HCT116 (cell line): ENCODE measurements around the gene DNAJC8. TPM values are rescaled to one million over a fixed set of nuclear protein-coding genes. Genes with fewer than 3 reads are reported as not detected.

Experiments
- ATAC-seq: fragments of 200-7000 bp; cut with Tn5 transposase; 2 replicates; pipeline ENCODE4 v1.9.1; 2020; ENCODE audit warnings: mild to moderate bottlenecking, moderate library complexity
- BruUV-seq: library from RNA; stranded (reverse); fragments of 400-500 nt; replicated peaks from 2 replicates; lab custom pipeline; 2021; lab: Mats Ljungman, UMichigan
- CTCF ChIA-PET: fragments of 300-600 bp; sonication (Branson Sonifier 250); formaldehyde crosslinking; loops from one replicate; lab custom pipeline; 2021; ENCODE audit warnings: antibody characterized with exemption; lab: Charles Lee
- POLR2A ChIA-PET: fragments of 300-600, 350-600 bp; sonication (Branson Sonifier 250); formaldehyde crosslinking; loops from one replicate; lab custom pipeline; 2021; ENCODE audit warnings: antibody characterized with exemption; lab: Charles Lee
- RAD21 ChIA-PET, 2 experiments: fragments of 300-600 bp; sonication (Branson Sonifier 250); formaldehyde crosslinking; loops; one replicate each; lab custom pipeline; 2023; ENCODE audit warnings: low total read pairs in 2 of 2; ENCODE audit not compliant: uncharacterized antibody in 2 of 2, unreplicated experiment in 2 of 2, low non-redundant PET in 1 of 2; lab: Charles Lee
- DNase-seq: peaks from one replicate; pipeline ENCODE4 v3.0.0-alpha.2; 2010; ENCODE audit warnings: low read depth, low spot score
- H2AFZ ChIP-seq: fragments of 200-600 bp; shearing (Covaris generic), sonication (generic); 2 replicates; pipeline ENCODE4 v1.6.1; 2017; ENCODE audit warnings: low read depth, mixed run types, mixed read lengths, antibody characterized with exemption, low read length; ENCODE audit not compliant: poor library complexity, severe bottlenecking
- H3K27ac ChIP-seq: 2 replicates; pipeline ENCODE4 v1.5.1; 2012; ENCODE audit warnings: low read depth, low read length
- H3K27me3 ChIP-seq: fragments of 200-600 bp; sonication (generic); 2 replicates; pipeline ENCODE4 v1.6.1; 2016; ENCODE audit warnings: mixed run types, low read length, mixed read lengths; ENCODE audit not compliant: insufficient read depth
- H3K36me3 ChIP-seq, 2 experiments: fragments of 200-500 bp in 1 of 2; fragments of 200-600 bp in 1 of 2; sonication (Bioruptor generic) in 1 of 2; sonication (generic) in 1 of 2; 2 replicates each; pipeline versions ENCODE4 v1.5.1 to v1.6.1; 2014 to 2016; ENCODE audit warnings: low read length in 2 of 2, inconsistent platforms in 1 of 2, mixed read lengths in 1 of 2, mixed run types in 1 of 2; ENCODE audit not compliant: insufficient read depth in 2 of 2, control insufficient read depth in 1 of 2
- H3K4me1 ChIP-seq, 2 experiments: fragments of 200-600 bp in 1 of 2; sonication (generic) in 1 of 2; 2 replicates each; pipeline versions ENCODE4 v1.5.1 to v1.6.1; 2012 to 2017; ENCODE audit warnings: low read length in 2 of 2, inconsistent platforms in 1 of 2, mild to moderate bottlenecking in 1 of 2, mixed read lengths in 1 of 2, mixed run types in 1 of 2, moderate library complexity in 1 of 2; ENCODE audit not compliant: insufficient read depth in 2 of 2, control insufficient read depth in 1 of 2
- H3K4me2 ChIP-seq: fragments of 200-600 bp; sonication (generic); 2 replicates; pipeline ENCODE4 v1.6.1; 2017; ENCODE audit warnings: mixed run types, low read length, mixed read lengths
- H3K4me3 ChIP-seq, 2 experiments: fragments of 200-600 bp in 1 of 2; sonication (generic) in 1 of 2; replicated peaks in 1 of 2; 2 replicates each; pipeline ENCODE4 v1.5.1; 2011 to 2016; ENCODE audit warnings: low read length in 2 of 2, control low read depth in 1 of 2, low read depth in 1 of 2, mild to moderate bottlenecking in 1 of 2, mixed read lengths in 1 of 2, mixed run types in 1 of 2
- H3K79me2 ChIP-seq: fragments of 200-600 bp; sonication (generic); 2 replicates; pipeline ENCODE4 v1.6.1; 2017; ENCODE audit warnings: mild to moderate bottlenecking, mixed run types, low read length, moderate library complexity, mixed read lengths; ENCODE audit not compliant: insufficient read depth
- H3K9ac ChIP-seq: fragments of 200-600 bp; sonication (generic); 2 replicates; pipeline ENCODE4 v1.6.1; 2016; ENCODE audit warnings: low read length, mixed read lengths
- H3K9me2 ChIP-seq: fragments of 200-600 bp; sonication (generic), shearing (Covaris generic); 2 replicates; pipeline ENCODE4 v1.6.1; 2017; ENCODE audit warnings: mixed run types, mild to moderate bottlenecking, moderate library complexity; ENCODE audit not compliant: insufficient read depth
- H3K9me3 ChIP-seq, 2 experiments: fragments of 200-500 bp in 1 of 2; fragments of 200-600 bp in 1 of 2; sonication (Bioruptor generic) in 1 of 2; sonication (generic) in 1 of 2; 2 replicates each; pipeline ENCODE4 v1.6.1; 2014 to 2017; ENCODE audit warnings: low read length in 2 of 2, mixed read lengths in 2 of 2, inconsistent platforms in 1 of 2, low read depth in 1 of 2, mild to moderate bottlenecking in 1 of 2, mixed run types in 1 of 2, moderate library complexity in 1 of 2; ENCODE audit not compliant: control insufficient read depth in 1 of 2, insufficient read depth in 1 of 2
- H4K20me1 ChIP-seq: fragments of 200-600 bp; sonication (generic), shearing (Covaris generic); 2 replicates; pipeline ENCODE4 v1.6.1; 2017; ENCODE audit warnings: mixed run types, mild to moderate bottlenecking, moderate library complexity; ENCODE audit not compliant: insufficient read depth
- CBX3 ChIP-seq: IDR thresholded peaks from 2 replicates; pipeline ENCODE4 v1.6.1; 2012; ENCODE audit warnings: low read depth
- CEBPB ChIP-seq: IDR thresholded peaks from 2 replicates; pipeline ENCODE4 v1.6.1; 2012; ENCODE audit warnings: low read depth
- EZH2phosphoT487 ChIP-seq: fragments of 200-600 bp; IDR thresholded peaks from 2 replicates; pipeline ENCODE4 v1.6.1; 2018; ENCODE audit warnings: antibody characterized with exemption, borderline replicate concordance
- FOSL1 ChIP-seq: IDR thresholded peaks from 2 replicates; pipeline ENCODE4 v1.6.1; 2012; ENCODE audit warnings: low read depth
- POLR2A ChIP-seq: IDR thresholded peaks from 2 replicates; pipeline ENCODE4 v1.7.0; 2011; ENCODE audit warnings: borderline replicate concordance; ENCODE audit not compliant: insufficient read depth, insufficient read length; ENCODE audit errors: extremely low read depth
- RAD21 ChIP-seq: IDR thresholded peaks from 2 replicates; pipeline ENCODE4 v1.6.1; 2012; ENCODE audit warnings: low read depth, mild to moderate bottlenecking
- SIN3A ChIP-seq: IDR thresholded peaks from 2 replicates; pipeline ENCODE4 v1.6.1; 2012; ENCODE audit warnings: low read depth
- SRF ChIP-seq: IDR thresholded peaks from 2 replicates; pipeline ENCODE4 v1.6.1; 2012; ENCODE audit warnings: low read depth
- TCF7L2 ChIP-seq: IDR thresholded peaks from 2 replicates; pipeline ENCODE4 v1.7.0; 2011; ENCODE audit warnings: borderline replicate concordance, inconsistent platforms; ENCODE audit not compliant: insufficient read depth, insufficient read length; ENCODE audit errors: extremely low read depth
- YY1 ChIP-seq: IDR thresholded peaks from 2 replicates; pipeline ENCODE4 v1.6.1; 2011; ENCODE audit warnings: low read length, low read depth, moderate library complexity, mild to moderate bottlenecking; ENCODE audit not compliant: insufficient replicate concordance; ENCODE audit errors: extremely low read depth
- ZNF274 ChIP-seq: fragments of 200-500 bp; sonication (Bioruptor generic); IDR thresholded peaks from 2 replicates; pipeline ENCODE4 v1.6.1; 2014; ENCODE audit warnings: mild to moderate bottlenecking, low read depth, low read length, inconsistent platforms
- intact Hi-C: fragments of 100-400 bp; cut with micrococcal nuclease; formaldehyde crosslinking; loops from 2 replicates; pipeline ENCODE4 v1.10.0; 2022
- total RNA-seq: library from RNA; stranded (reverse); gene quantifications from one replicate; pipeline ENCODE4 v1.2.1, GENCODE V29; 2021; ENCODE audit not compliant: unreplicated experiment
- TF ChIP-seq, protein P1 (sequence below): IDR thresholded peaks from 2 replicates; pipeline ENCODE4 v1.6.1; 2011; ENCODE audit warnings: mild to moderate bottlenecking, low read length, moderate library complexity; ENCODE audit not compliant: insufficient replicate concordance; ENCODE audit errors: extremely low read depth
- TF ChIP-seq, protein P2 (sequence below): IDR thresholded peaks from 2 replicates; pipeline ENCODE4 v1.6.1; 2012
- TF ChIP-seq, protein P3 (sequence below): IDR thresholded peaks from 2 replicates; pipeline ENCODE4 v1.6.1; 2012; ENCODE audit warnings: low read depth
- TF ChIP-seq, protein P4 (sequence below), 3 experiments: fragments of 200-600 bp in 1 of 3; sonication (generic) in 1 of 3; IDR thresholded peaks in 2 of 3; conservative IDR thresholded peaks in 1 of 3; 2 replicates each; pipeline ENCODE4 v1.5.1; 2012 to 2017; ENCODE audit warnings: low read depth in 2 of 3, low read length in 2 of 3, antibody characterized with exemption in 1 of 3, borderline replicate concordance in 1 of 3, control low read depth in 1 of 3, mild to moderate bottlenecking in 1 of 3, mixed read lengths in 1 of 3, mixed run types in 1 of 3, moderate library complexity in 1 of 3; ENCODE audit not compliant: insufficient read depth in 1 of 3

Gene DNAJC8
- total RNA-seq, 1 experiment from 2014 or later: 102 TPM

DNA sequence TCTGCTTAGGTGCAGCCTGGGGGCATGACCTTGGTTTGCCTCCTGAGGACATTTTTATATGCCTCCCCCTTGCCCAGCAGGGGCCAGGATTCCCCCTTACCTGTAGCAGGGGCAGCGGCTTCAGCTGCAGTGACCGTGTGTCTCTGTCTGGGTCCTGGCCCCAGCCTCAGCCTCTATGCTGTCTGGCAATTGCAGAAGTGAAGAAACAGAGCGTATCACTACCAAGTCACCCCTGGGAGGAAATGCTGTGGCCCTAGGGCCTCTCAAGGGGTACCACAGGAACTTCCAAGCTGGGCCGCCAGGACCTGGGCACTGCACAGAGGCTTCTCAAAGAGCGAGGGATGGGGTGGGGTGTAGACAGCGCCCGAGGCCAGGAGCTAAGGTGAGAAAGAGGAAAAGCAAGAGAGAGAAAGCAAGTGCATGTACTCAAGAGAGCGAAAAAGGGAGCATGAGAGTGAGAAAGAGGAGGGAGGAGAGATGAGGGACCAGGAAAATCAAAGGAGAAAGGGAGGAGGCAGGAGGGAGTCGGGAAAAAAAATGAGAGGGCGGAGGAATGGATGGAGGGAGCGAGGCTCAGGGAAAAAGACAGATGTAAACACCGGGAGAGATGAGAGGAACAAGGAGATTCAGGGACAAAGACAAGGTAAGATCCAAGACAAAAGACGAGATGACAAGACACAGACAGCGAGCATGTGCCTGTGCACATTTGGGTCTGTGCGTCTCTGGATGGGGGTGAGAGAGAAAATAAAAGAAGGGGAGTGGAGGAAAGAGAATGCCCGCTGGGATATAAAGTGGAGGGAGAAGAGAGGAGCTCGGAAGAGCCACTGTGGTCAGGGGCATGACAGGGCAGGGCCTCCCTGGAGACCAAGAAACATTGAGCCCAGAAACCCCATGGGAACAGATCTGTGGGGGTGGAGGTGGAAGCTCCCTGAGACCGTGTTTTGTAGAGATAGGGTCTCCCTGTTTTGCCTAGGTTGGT is 56.0 kb downstream of the DNAJC8 start, which contains the start of gene PTAFR:
PTAFR (minus strand) TSS at position 199 of the 979 bp plus-strand sequence. CDS start 25,669 bp downstream, outside the sequence.
- Histone ChIP-seq H3K4me2 (no peak within 1 kb of the TSS), H4K20me1 (no peaks in the 10 kb centered on the region), H3K4me1 (peaks cover 6% of the 10 kb centered on the region in 2 experiments; a peak in 3 of 4 replicates), H3K27ac (no peak within 1 kb of the TSS), H3K9ac (no peak within 1 kb of the TSS), H3K9me3 (no peaks in the 10 kb centered on the region), H3K27me3 (no peaks in the 10 kb centered on the region)
- intact Hi-C loops: no loop called here
- no peak for DNase-seq
- ATAC-seq: no peak
- BruUV-seq: no TSS peak
- POLR2A ChIA-PET: no interaction called here
- TF ChIP-seq CBX3 (no peak), POLR2A (no peak), CEBPB (no peak), FOSL1 (no peak), ZNF274 (no peak), TCF7L2 (no peak), YY1 (no peak), SIN3A (no peak), RAD21 (no peak), SRF (no peak), EZH2phosphoT487 (no peak)
- TF ChIP-seq, protein P1, sequence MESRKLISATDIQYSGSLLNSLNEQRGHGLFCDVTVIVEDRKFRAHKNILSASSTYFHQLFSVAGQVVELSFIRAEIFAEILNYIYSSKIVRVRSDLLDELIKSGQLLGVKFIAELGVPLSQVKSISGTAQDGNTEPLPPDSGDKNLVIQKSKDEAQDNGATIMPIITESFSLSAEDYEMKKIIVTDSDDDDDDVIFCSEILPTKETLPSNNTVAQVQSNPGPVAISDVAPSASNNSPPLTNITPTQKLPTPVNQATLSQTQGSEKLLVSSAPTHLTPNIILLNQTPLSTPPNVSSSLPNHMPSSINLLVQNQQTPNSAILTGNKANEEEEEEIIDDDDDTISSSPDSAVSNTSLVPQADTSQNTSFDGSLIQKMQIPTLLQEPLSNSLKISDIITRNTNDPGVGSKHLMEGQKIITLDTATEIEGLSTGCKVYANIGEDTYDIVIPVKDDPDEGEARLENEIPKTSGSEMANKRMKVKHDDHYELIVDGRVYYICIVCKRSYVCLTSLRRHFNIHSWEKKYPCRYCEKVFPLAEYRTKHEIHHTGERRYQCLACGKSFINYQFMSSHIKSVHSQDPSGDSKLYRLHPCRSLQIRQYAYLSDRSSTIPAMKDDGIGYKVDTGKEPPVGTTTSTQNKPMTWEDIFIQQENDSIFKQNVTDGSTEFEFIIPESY: no peak
- TF ChIP-seq, protein P2, sequence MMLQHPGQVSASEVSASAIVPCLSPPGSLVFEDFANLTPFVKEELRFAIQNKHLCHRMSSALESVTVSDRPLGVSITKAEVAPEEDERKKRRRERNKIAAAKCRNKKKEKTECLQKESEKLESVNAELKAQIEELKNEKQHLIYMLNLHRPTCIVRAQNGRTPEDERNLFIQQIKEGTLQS: no peak
- TF ChIP-seq, protein P3, sequence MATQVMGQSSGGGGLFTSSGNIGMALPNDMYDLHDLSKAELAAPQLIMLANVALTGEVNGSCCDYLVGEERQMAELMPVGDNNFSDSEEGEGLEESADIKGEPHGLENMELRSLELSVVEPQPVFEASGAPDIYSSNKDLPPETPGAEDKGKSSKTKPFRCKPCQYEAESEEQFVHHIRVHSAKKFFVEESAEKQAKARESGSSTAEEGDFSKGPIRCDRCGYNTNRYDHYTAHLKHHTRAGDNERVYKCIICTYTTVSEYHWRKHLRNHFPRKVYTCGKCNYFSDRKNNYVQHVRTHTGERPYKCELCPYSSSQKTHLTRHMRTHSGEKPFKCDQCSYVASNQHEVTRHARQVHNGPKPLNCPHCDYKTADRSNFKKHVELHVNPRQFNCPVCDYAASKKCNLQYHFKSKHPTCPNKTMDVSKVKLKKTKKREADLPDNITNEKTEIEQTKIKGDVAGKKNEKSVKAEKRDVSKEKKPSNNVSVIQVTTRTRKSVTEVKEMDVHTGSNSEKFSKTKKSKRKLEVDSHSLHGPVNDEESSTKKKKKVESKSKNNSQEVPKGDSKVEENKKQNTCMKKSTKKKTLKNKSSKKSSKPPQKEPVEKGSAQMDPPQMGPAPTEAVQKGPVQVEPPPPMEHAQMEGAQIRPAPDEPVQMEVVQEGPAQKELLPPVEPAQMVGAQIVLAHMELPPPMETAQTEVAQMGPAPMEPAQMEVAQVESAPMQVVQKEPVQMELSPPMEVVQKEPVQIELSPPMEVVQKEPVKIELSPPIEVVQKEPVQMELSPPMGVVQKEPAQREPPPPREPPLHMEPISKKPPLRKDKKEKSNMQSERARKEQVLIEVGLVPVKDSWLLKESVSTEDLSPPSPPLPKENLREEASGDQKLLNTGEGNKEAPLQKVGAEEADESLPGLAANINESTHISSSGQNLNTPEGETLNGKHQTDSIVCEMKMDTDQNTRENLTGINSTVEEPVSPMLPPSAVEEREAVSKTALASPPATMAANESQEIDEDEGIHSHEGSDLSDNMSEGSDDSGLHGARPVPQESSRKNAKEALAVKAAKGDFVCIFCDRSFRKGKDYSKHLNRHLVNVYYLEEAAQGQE: no peak
- TF ChIP-seq, protein P4, sequence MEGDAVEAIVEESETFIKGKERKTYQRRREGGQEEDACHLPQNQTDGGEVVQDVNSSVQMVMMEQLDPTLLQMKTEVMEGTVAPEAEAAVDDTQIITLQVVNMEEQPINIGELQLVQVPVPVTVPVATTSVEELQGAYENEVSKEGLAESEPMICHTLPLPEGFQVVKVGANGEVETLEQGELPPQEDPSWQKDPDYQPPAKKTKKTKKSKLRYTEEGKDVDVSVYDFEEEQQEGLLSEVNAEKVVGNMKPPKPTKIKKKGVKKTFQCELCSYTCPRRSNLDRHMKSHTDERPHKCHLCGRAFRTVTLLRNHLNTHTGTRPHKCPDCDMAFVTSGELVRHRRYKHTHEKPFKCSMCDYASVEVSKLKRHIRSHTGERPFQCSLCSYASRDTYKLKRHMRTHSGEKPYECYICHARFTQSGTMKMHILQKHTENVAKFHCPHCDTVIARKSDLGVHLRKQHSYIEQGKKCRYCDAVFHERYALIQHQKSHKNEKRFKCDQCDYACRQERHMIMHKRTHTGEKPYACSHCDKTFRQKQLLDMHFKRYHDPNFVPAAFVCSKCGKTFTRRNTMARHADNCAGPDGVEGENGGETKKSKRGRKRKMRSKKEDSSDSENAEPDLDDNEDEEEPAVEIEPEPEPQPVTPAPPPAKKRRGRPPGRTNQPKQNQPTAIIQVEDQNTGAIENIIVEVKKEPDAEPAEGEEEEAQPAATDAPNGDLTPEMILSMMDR (IDR thresholded peaks at IDR 0.05 in 2 of 3, conservative IDR thresholded peaks at IDR 0.05 in 1 of 3; ENCODE audit: borderline replicate concordance in 1 of 3, insufficient read depth in 1 of 3, low read depth in 2 of 3, low read length in 2 of 3): no peak
- TF ChIP-seq, all 23 proteins: peak for 0
- H3K79me2 ChIP-seq: no peaks in the 10 kb centered on the region
- ChIA-PET CTCF (no interaction called here), RAD21 (no interaction called here)
- H2AFZ ChIP-seq: no peak within 1 kb of the TSS
- H3K36me3 ChIP-seq: no peaks in the 10 kb centered on the region
- no peaks in the 10 kb centered on the region for H3K9me2 ChIP-seq
- no peak within 1 kb of the TSS for H3K4me3 ChIP-seq
